K562 (cell line): Measurements from ENCODE around the gene PTPRM. TPM values are rescaled to one million over a fixed set of nuclear protein-coding genes. Genes with fewer than 3 reads are reported as not detected.

Experiments
- ATAC-seq: fragments of 200-7000 bp; cut with Tn5 transposase; 3 replicates; pipeline ENCODE4 v1.9.1; 2020; ENCODE audit warnings: moderate library complexity
- BruUV-seq: library from RNA; stranded (reverse); fragments of 400-500 nt; replicated peaks from 2 replicates; lab custom pipeline; 2021; lab: Mats Ljungman, UMichigan
- CTCF ChIA-PET: fragments of 300-600 bp; formaldehyde crosslinking; extraction: SDS; loops from one replicate; lab custom pipeline; 2021; ENCODE audit warnings: low intra/inter-chr PET ratio; lab: Yijun Ruan, JAX
- POLR2A ChIA-PET: fragments of 300-600, 350-650 bp; sonication (Branson Sonifier 250); formaldehyde crosslinking; extraction: SDS; loops from one replicate; lab custom pipeline; 2021; ENCODE audit warnings: antibody characterized with exemption, inconsistent platforms; lab: Yijun Ruan, JAX
- DNase-seq, 4 experiments: peaks; one replicate each; pipeline versions ENCODE4 v3.0.0 to v3.0.0-alpha.2; 2011 to 2018; ENCODE audit warnings: low spot score in 3 of 4, mixed read lengths in 3 of 4; ENCODE audit errors: extremely low read depth in 1 of 4
- FAIRE-seq: peaks from 2 replicates; lab custom pipeline; 2011; peaks lifted over from hg19 to GRCh38; lab: Jason Lieb, UNC
- H2AFZ ChIP-seq: 2 replicates; pipeline ENCODE4 v1.6.0; 2011; ENCODE audit warnings: low read depth, low read length, control low read depth, inconsistent platforms
- H3K27ac ChIP-seq: fragments of 200-600 bp; 3 replicates; pipeline ENCODE4 v1.8.0; 2011; ENCODE audit warnings: low read depth, mild to moderate bottlenecking, control low read depth, inconsistent platforms, low read length, moderate library complexity, mixed read lengths; ENCODE audit errors: extremely low read depth
- H3K27me3 ChIP-seq, 2 experiments: fragments of 300-600 bp in 1 of 2; 2 replicates in 1 of 2; 3 replicates in 1 of 2; pipeline versions ENCODE4 v1.6.0 to v1.8.0; 2011; ENCODE audit warnings: inconsistent platforms in 2 of 2, low read length in 2 of 2, mild to moderate bottlenecking in 1 of 2, mixed read lengths in 1 of 2, moderate library complexity in 1 of 2; ENCODE audit not compliant: control insufficient read depth in 2 of 2, insufficient read depth in 2 of 2
- H3K36me3 ChIP-seq: fragments of 300-600 bp; 3 replicates; pipeline ENCODE4 v1.8.0; 2011; ENCODE audit warnings: mild to moderate bottlenecking, low read length, inconsistent platforms; ENCODE audit not compliant: control insufficient read depth, insufficient read depth
- H3K4me1 ChIP-seq, 2 experiments: fragments of 200-600 bp in 1 of 2; replicated peaks in 1 of 2; 2 replicates in 1 of 2; 3 replicates in 1 of 2; pipeline versions ENCODE4 v1.5.1 to v1.8.0; 2011; ENCODE audit warnings: inconsistent platforms in 2 of 2, low read length in 2 of 2, mild to moderate bottlenecking in 1 of 2, mixed read lengths in 1 of 2, moderate library complexity in 1 of 2; ENCODE audit not compliant: control insufficient read depth in 2 of 2, insufficient read depth in 2 of 2
- H3K4me2 ChIP-seq: 2 replicates; pipeline ENCODE4 v1.6.1; 2011; ENCODE audit warnings: low read length, control low read depth, inconsistent platforms, mixed read lengths; ENCODE audit not compliant: insufficient read depth
- H3K4me3 ChIP-seq: fragments of 200-600 bp; sonication (generic), shearing (Covaris generic); 2 replicates; pipeline ENCODE4 v1.5.1; 2016; ENCODE audit warnings: control low read depth, inconsistent platforms
- H3K79me2 ChIP-seq: fragments of 200-600 bp; 3 replicates; pipeline ENCODE4 v1.8.0; 2011; ENCODE audit warnings: low read length, inconsistent platforms; ENCODE audit not compliant: control insufficient read depth, insufficient read depth
- H3K9ac ChIP-seq, 2 experiments: 2 replicates each; pipeline versions ENCODE4 v1.6.0 to v1.6.1; 2011; ENCODE audit warnings: low read depth in 2 of 2, low read length in 2 of 2, control low read depth in 1 of 2, inconsistent platforms in 1 of 2, mild to moderate bottlenecking in 1 of 2, mixed read lengths in 1 of 2; ENCODE audit not compliant: insufficient read depth in 1 of 2
- H3K9me1 ChIP-seq: one replicate; pipeline ENCODE4 v1.6.0; 2011; ENCODE audit warnings: inconsistent platforms, mild to moderate bottlenecking, low read length, moderate library complexity; ENCODE audit not compliant: control insufficient read depth, insufficient read depth
- H3K9me3 ChIP-seq: replicated peaks from 2 replicates; pipeline ENCODE4 v1.5.1; 2011; ENCODE audit warnings: low read depth, low read length, inconsistent platforms; ENCODE audit not compliant: control insufficient read depth, insufficient read depth
- H4K20me1 ChIP-seq: replicated peaks from 2 replicates; pipeline ENCODE4 v1.6.1; 2011; ENCODE audit warnings: low read length, inconsistent platforms, mixed read lengths; ENCODE audit not compliant: control insufficient read depth, insufficient read depth
- CBFA2T3 ChIP-seq: fragments of 450-650 bp; IDR thresholded peaks from 2 replicates; pipeline ENCODE4 v1.6.1; 2017
- FOXJ3 ChIP-seq: sonication (generic); formaldehyde crosslinking; IDR thresholded peaks from 2 replicates; pipeline ENCODE4 v1.4.0; 2020; ENCODE audit warnings: mild to moderate bottlenecking, missing genetic modification reagents
- HDGF ChIP-seq: fragments of 450-650 bp; IDR thresholded peaks from 2 replicates; pipeline ENCODE4 v1.6.1; 2016
- NKRF ChIP-seq: fragments of 450-650 bp; IDR thresholded peaks from 2 replicates; pipeline ENCODE4 v1.6.1; 2016; ENCODE audit warnings: borderline replicate concordance
- NONO ChIP-seq, 2 experiments: fragments of 200-400 bp in 1 of 2; fragments of 450-650 bp in 1 of 2; formaldehyde crosslinking in 1 of 2; IDR thresholded peaks; 2 replicates each; pipeline ENCODE4 v1.6.1; 2017; ENCODE audit warnings: low read depth in 2 of 2, mild to moderate bottlenecking in 2 of 2, moderate library complexity in 2 of 2, low read length in 1 of 2
- SAP30 ChIP-seq: fragments of 200-600 bp; sonication (generic); IDR thresholded peaks from 2 replicates; pipeline ENCODE4 v1.6.1; 2012; ENCODE audit warnings: borderline replicate concordance, low read depth, mild to moderate bottlenecking, moderate library complexity, low read length, control low read depth, inconsistent platforms; ENCODE audit not compliant: insufficient read depth, poor library complexity, severe bottlenecking
- SIN3A ChIP-seq, 2 experiments: fragments of 150-350 bp in 1 of 2; IDR thresholded peaks; 2 replicates each; pipeline ENCODE4 v1.6.1; 2011 to 2016; ENCODE audit warnings: borderline replicate concordance in 2 of 2, low read depth in 2 of 2, low read length in 2 of 2, mild to moderate bottlenecking in 2 of 2, moderate library complexity in 2 of 2; ENCODE audit not compliant: control insufficient read depth in 1 of 2
- TAL1 ChIP-seq: fragments of 450-650 bp; IDR thresholded peaks from 2 replicates; pipeline ENCODE4 v1.6.1; 2016; ENCODE audit warnings: mild to moderate bottlenecking
- ZNF280A ChIP-seq: fragments of 450-650 bp; IDR thresholded peaks from 2 replicates; pipeline ENCODE4 v1.6.1; 2018; ENCODE audit warnings: mild to moderate bottlenecking, low read depth; ENCODE audit not compliant: partially characterized antibody
- ZNF41 ChIP-seq: fragments of 250-450 bp; sonication (Bioruptor Pico); conservative IDR thresholded peaks from 2 replicates; pipeline ENCODE4 v1.4.0; 2020; ENCODE audit warnings: mild to moderate bottlenecking
- ZNF79 ChIP-seq: fragments of 250-450 bp; sonication (Bioruptor Pico); IDR thresholded peaks from 2 replicates; pipeline ENCODE4 v1.4.0; 2020; ENCODE audit warnings: low read depth, mild to moderate bottlenecking, moderate library complexity
- WGBS: fragments of 100-300 bp; shearing (Covaris generic); methylation state at CpG from one replicate; pipeline ENCODE4 v1.1.6; 2016; ENCODE audit warnings: low coverage, mixed read lengths; ENCODE audit not compliant: insufficient coverage; ENCODE audit errors: missing lambda C conversion rate; 5-methylcytosine and 5-hydroxymethylcytosine counted together
- in situ Hi-C: fragments of 300-500 bp; cut with MboI; formaldehyde crosslinking; loops from 4 replicates; pipeline ENCODE4 v1.15.0; 2018; ENCODE audit warnings: inconsistent platforms, mixed read lengths
- intact Hi-C: fragments of 100-400 bp; cut with micrococcal nuclease; formaldehyde crosslinking; loops from 2 replicates; pipeline ENCODE4 v1.14.2; 2022
- polyA plus RNA-seq, 8 experiments: library from polyadenylated mRNA; depleted of rRNA in 4 of 8; stranded (reverse) in 5 of 8; unstranded in 3 of 8; fragments of >200 nt; fragmentation: Nextera tagmentation in 2 of 8; fragmentation: Illumina TruSeq in 1 of 8; extraction: Ambion mirVana in 2 of 8; extraction: Trizol in 1 of 8; gene quantifications; 2 replicates each; pipeline versions ENCODE4 v1.2.1 to v1.2.3, GENCODE V29; 2011 to 2014; ENCODE audit warnings: inconsistent platforms in 1 of 8, missing spikeins in 1 of 8
- total RNA-seq, 7 experiments: library from RNA; depleted of rRNA in 6 of 7; stranded (reverse); fragments of >200 nt in 6 of 7; fragmentation: Illumina TruSeq in 2 of 7; extraction: Trizol in 2 of 7; gene quantifications; 2 replicates each; pipeline versions ENCODE4 v1.2.1 to v1.2.3, GENCODE V29; 2011 to 2021; ENCODE audit warnings: low replicate concordance in 1 of 7

Gene PTPRM
- total and polyA plus RNA-seq, 9 of the 15 experiments (the other 6 are each of a cell fraction or from before 2014, with no cell fraction given), result 0.03 to 0.16 (median 0.08) TPM; not detected in 3

GRCh38 chr18:8142932-8143331, 575.8 kb downstream of the PTPRM start (continued):
- TF ChIP-seq ZNF280A (no peak), CBFA2T3 (no peak), SAP30 (no peak)

- FAIRE-seq, result no peak
- Histone ChIP-seq H3K36me3 (no peaks in the 10 kb centered on the region), H3K9me1 (no peaks in the 10 kb centered on the region), H3K27me3 (no peaks in the 10 kb centered on the region), H3K9me3 (no peaks in the 10 kb centered on the region), H2AFZ (no peak overlapping the region), H3K4me3 (no peak overlapping the region), H3K79me2 (no peaks in the 10 kb centered on the region), H3K4me2 (no peak overlapping the region), H3K4me1 (no peaks in the 10 kb centered on the region), H4K20me1 (no peaks in the 10 kb centered on the region), H3K9ac (no peak overlapping the region), H3K27ac (no peak overlapping the region)
- DNase-seq, result no peak
- ATAC-seq, result no peak
- ChIA-PET CTCF (no interaction called here), POLR2A (interaction anchor here (1.3 kb wide), 1 partner anchor 31 kb away, joined by 3 read pairs; no protein-coding TSS in a partner anchor)
- WGBS, result 0% methylated on average over 2 of the region's 6 CpGs
- intact Hi-C loops, result no loop called here
- no peak for TF ChIP-seq SIN3A (IDR thresholded peaks at IDR 0.05; ENCODE audit: borderline replicate concordance in 2 of 2, control insufficient read depth in 1 of 2, low read depth in 2 of 2, low read length in 2 of 2)
- TF ChIP-seq NONO (IDR thresholded peaks at IDR 0.05; ENCODE audit: low read depth in 2 of 2, low read length in 1 of 2), result no peak
- no peak for TF ChIP-seq FOXJ3 (CRISPR knock-in tag)
- TF ChIP-seq HDGF, result no peak
- TF ChIP-seq TAL1, result no peak
- TF ChIP-seq ZNF41 (CRISPR knock-in tag), result no peak
- no peak for TF ChIP-seq NKRF
- no peak for TF ChIP-seq ZNF79 (CRISPR knock-in tag)
- no TSS peak for BruUV-seq
- in situ Hi-C loops, result loop anchor here (10.0 kb wide), 1 partner anchor 1104 kb away; no protein-coding TSS in a partner anchor
Measured at GRCh38 chr18:8151181-8151580, 584.1 kb downstream of the PTPRM start.
